HUES6 (cell line): Measurements from ENCODE around the gene GALNT3.

Experiments used
- H3K27ac ChIP-seq: 2 replicates; pipeline ENCODE4 v1.7.0; 2013; ENCODE audit warnings: low read depth, mild to moderate bottlenecking, low read length, inconsistent platforms
- H3K27me3 ChIP-seq: 2 replicates; pipeline ENCODE4 v1.6.1; 2013; ENCODE audit warnings: low read length; ENCODE audit not compliant: control insufficient read depth, insufficient read depth
- H3K36me3 ChIP-seq: 2 replicates; pipeline ENCODE4 v1.6.1; 2013; ENCODE audit warnings: low read length; ENCODE audit not compliant: control insufficient read depth, insufficient read depth
- H3K4me1 ChIP-seq: 2 replicates; pipeline ENCODE4 v1.6.1; 2013; ENCODE audit warnings: low read length; ENCODE audit not compliant: control insufficient read depth, insufficient read depth
- H3K4me3 ChIP-seq: 2 replicates; pipeline ENCODE4 v1.5.1; 2013; ENCODE audit warnings: low read depth, low read length
- H3K9ac ChIP-seq: one replicate; pipeline ENCODE4 v1.6.1; 2013; ENCODE audit warnings: mild to moderate bottlenecking, low read length
- H3K9me3 ChIP-seq: 2 replicates; pipeline ENCODE4 v1.6.1; 2013; ENCODE audit warnings: low read depth, low read length; ENCODE audit not compliant: control insufficient read depth, insufficient read depth

Gene GALNT3

GRCh38 chr2:165793779-165794535, at the start of gene GALNT3:
Gene GALNT3 (minus strand): TSS chr2:165794247. CDS start chr2:165770700, 23,547 bp downstream.
- Histone ChIP-seq H3K9ac (peak within 1 kb of the TSS; percentile 86), H3K27me3 (peaks cover 40% of the 10 kb centered on the region; the same call in 1 of the 2 replicates), H3K4me3 (peak within 1 kb of the TSS; percentile 95), H3K27ac (peak within 1 kb of the TSS; percentile 71), H3K36me3 (no peaks in the 10 kb centered on the region), H3K4me1 (peaks cover 42% of the 10 kb centered on the region), H3K9me3 (no peaks in the 10 kb centered on the region)

GRCh38 chr2:165843351-165843750, 49.3 kb upstream of the GALNT3 start:
- H3K4me3 ChIP-seq = no peak overlapping the region
- H3K4me1 ChIP-seq = peaks cover 40% of the 10 kb centered on the region
- no peaks in the 10 kb centered on the region for H3K36me3 ChIP-seq
- no peak overlapping the region for H3K27ac ChIP-seq
- H3K9ac ChIP-seq = no peak overlapping the region
- peaks cover 4% of the 10 kb centered on the region; the same call in 1 of the 2 replicates for H3K9me3 ChIP-seq
- no peaks in the 10 kb centered on the region for H3K27me3 ChIP-seq

- Histone ChIP-seq H3K4me3 (no peak overlapping the region), H3K36me3 (no peaks in the 10 kb centered on the region), H3K9me3 (peaks cover 4% of the 10 kb centered on the region; the same call in 1 of the 2 replicates), H3K27ac (no peak overlapping the region), H3K4me1 (peaks cover 29% of the 10 kb centered on the region), H3K27me3 (no peaks in the 10 kb centered on the region), H3K9ac (no peak overlapping the region)
These were observed 46.4 kb upstream of the GALNT3 start for GRCh38 chr2:165840333-165840958.

GRCh38 chr2:165839610-165840009, 45.6 kb upstream of the GALNT3 start:
- Histone ChIP-seq H3K27ac (no peak overlapping the region), H3K4me3 (no peak overlapping the region), H3K36me3 (no peaks in the 10 kb centered on the region), H3K9ac (no peak overlapping the region), H3K27me3 (no peaks in the 10 kb centered on the region), H3K9me3 (peaks cover 4% of the 10 kb centered on the region; the same call in 1 of the 2 replicates), H3K4me1 (peaks cover 22% of the 10 kb centered on the region)

DNA sequence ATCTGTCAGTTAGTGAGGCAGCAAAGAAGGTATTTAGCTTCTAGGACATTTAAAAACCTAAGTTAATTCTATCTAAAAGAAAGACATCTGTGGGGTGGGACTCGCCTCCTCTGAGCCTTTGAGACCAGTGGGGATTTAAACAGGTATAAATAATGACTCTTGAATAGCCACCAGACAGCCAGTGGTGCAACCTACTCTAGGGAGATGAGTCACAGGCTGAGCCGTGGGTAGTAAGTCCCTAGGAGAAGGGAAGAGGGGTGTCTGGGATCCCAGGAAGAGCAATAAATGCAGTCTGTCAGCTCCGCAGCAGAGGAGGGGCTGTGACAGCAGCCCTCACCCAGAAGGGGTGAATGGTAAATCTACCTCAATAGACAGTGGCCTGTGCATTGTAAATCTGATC, 43.1 kb upstream of the GALNT3 start:
- Histone ChIP-seq H3K9me3 (peaks cover 4% of the 10 kb centered on the region; the same call in 1 of the 2 replicates), H3K27ac (no peak overlapping the region), H3K9ac (no peak overlapping the region), H3K4me3 (no peak overlapping the region), H3K36me3 (no peaks in the 10 kb centered on the region), H3K4me1 (peaks cover under 1% of the 10 kb centered on the region), H3K27me3 (no peaks in the 10 kb centered on the region)

DNA sequence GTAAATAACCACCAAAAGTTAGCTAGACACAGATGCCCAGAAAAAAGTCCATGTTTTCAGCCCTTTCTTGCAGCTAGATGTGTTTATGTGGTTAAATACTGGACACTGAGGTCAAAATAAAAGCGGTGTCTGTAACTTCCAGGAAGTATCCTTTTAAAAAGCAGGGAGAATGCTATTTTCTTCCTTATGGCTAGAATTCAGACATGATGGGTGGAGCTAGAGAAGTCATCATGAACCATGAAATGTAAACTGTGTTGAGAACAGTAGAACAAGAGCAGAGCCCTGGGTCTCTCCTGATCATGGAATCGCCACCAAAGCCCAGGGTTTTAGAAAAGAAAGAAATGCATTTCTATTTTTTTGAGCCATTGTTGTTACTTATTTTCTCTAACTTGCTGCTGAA, 41.3 kb upstream of the GALNT3 start:
- Histone ChIP-seq H3K4me1 (no peaks in the 10 kb centered on the region), H3K36me3 (no peaks in the 10 kb centered on the region), H3K9me3 (peaks cover 4% of the 10 kb centered on the region; the same call in 1 of the 2 replicates), H3K4me3 (no peak overlapping the region), H3K27ac (no peak overlapping the region), H3K9ac (no peak overlapping the region), H3K27me3 (no peaks in the 10 kb centered on the region)

GRCh38 chr2:165833156-165833555, 39.1 kb upstream of the GALNT3 start:
- Histone ChIP-seq H3K9me3 (no peaks in the 10 kb centered on the region), H3K27ac (no peak overlapping the region), H3K4me3 (no peak overlapping the region), H3K4me1 (no peaks in the 10 kb centered on the region), H3K9ac (no peak overlapping the region), H3K36me3 (no peaks in the 10 kb centered on the region), H3K27me3 (no peaks in the 10 kb centered on the region)

- no peaks in the 10 kb centered on the region for H3K27me3 ChIP-seq
- no peak overlapping the region for H3K9ac ChIP-seq
- H3K27ac ChIP-seq = no peak overlapping the region
- H3K4me3 ChIP-seq = no peak overlapping the region
- no peaks in the 10 kb centered on the region for H3K9me3 ChIP-seq
- no peaks in the 10 kb centered on the region for H3K36me3 ChIP-seq
- H3K4me1 ChIP-seq = no peaks in the 10 kb centered on the region
These were observed 33.9 kb upstream of the GALNT3 start for GRCh38 chr2:165827921-165828276.

DNA sequence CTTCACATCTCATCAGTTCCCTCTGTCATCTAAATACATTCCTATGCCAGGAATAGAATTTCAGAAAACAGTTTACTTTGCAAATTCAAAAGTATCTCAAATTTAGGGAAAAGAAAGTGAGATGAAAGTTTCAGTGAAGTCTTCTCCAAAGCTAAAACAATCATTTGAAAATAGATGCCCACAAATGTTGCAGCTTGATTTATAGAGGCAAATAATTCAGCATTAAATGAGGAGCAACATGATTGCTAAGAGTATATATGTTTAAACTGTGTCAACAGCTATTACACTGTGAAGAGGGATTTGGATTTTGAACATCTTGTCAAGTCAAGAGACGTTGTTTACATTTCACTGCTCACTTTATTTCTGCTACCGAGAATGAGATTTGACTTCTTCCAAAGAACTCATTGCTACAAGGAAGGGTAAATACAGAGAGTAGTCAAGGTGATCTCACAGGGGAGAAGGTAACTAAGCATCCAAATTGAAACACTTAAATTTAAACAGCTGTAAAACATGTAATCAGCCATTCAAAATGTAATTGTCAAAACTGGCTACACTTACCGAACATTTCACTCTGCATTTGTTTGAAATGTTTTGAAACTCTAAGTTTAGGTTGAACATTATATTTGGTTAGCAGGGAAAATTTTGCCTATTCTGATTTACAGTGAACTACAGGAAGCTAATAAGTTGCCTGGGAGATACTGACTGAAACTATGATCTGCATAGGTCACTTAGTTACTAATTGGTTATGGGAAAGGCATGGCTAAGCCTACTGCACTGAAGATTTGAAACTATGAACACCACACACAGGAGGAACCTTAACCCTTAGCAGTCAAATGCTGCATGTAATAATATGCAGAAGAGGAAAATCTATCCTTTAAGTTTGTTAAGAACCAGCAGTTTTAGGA, 33.2 kb upstream of the GALNT3 start:
- Histone ChIP-seq H3K4me1 (no peaks in the 10 kb centered on the region), H3K9me3 (no peaks in the 10 kb centered on the region), H3K9ac (no peak overlapping the region), H3K27ac (no peak overlapping the region), H3K4me3 (no peak overlapping the region), H3K27me3 (no peaks in the 10 kb centered on the region), H3K36me3 (no peaks in the 10 kb centered on the region)

GRCh38 chr2:165825041-165825440, 31.0 kb upstream of the GALNT3 start:
- no peak overlapping the region for H3K9ac ChIP-seq
- H3K36me3 ChIP-seq = no peaks in the 10 kb centered on the region
- H3K27ac ChIP-seq = no peak overlapping the region
- H3K9me3 ChIP-seq = no peaks in the 10 kb centered on the region
- peaks cover 10% of the 10 kb centered on the region; the same call in 1 of the 2 replicates for H3K4me1 ChIP-seq
- no peaks in the 10 kb centered on the region for H3K27me3 ChIP-seq
- H3K4me3 ChIP-seq = no peak overlapping the region
